MCF 10A (cell line): ENCODE measurements around the gene MAPT. TPM values are rescaled to one million over a fixed set of nuclear protein-coding genes. Genes with fewer than 3 reads are reported as not detected.

Experiments used
- BruUV-seq: library from RNA; stranded (reverse); fragments of 400-500 nt; replicated peaks from 2 replicates; lab custom pipeline; 2021; lab: Mats Ljungman, UMichigan
- CTCF ChIA-PET: fragments of 300-600 bp; sonication (Branson Sonifier 250); formaldehyde crosslinking; extraction: SDS; loops from one replicate; lab custom pipeline; 2021; ENCODE audit warnings: antibody characterized with exemption, inconsistent platforms; lab: Yijun Ruan, JAX
- POLR2A ChIA-PET: fragments of 300-600, 350-650 bp; sonication (Branson Sonifier 250); formaldehyde crosslinking; extraction: SDS; loops from one replicate; lab custom pipeline; 2020; ENCODE audit warnings: antibody characterized with exemption, inconsistent platforms; lab: Yijun Ruan, JAX
- DNase-seq: peaks from one replicate; pipeline ENCODE4 v3.0.0-alpha.2; 2018; ENCODE audit not compliant: unreplicated experiment
- H3K27ac Mint-ChIP-seq: one replicate; pipeline ENCODE4 v1.8.0; 2022; ENCODE audit warnings: mild to moderate bottlenecking, low read depth, mixed read lengths; ENCODE audit not compliant: unreplicated experiment
- H3K27me3 Mint-ChIP-seq: one replicate; pipeline ENCODE4 v1.8.0; 2022; ENCODE audit warnings: mixed read lengths; ENCODE audit not compliant: insufficient read depth, unreplicated experiment
- H3K36me3 Mint-ChIP-seq: one replicate; pipeline ENCODE4 v1.8.0; 2022; ENCODE audit warnings: mild to moderate bottlenecking, moderate library complexity, mixed read lengths; ENCODE audit not compliant: insufficient read depth, unreplicated experiment
- H3K4me1 Mint-ChIP-seq: one replicate; pipeline ENCODE4 v1.8.0; 2022; ENCODE audit warnings: mixed read lengths; ENCODE audit not compliant: insufficient read depth, unreplicated experiment
- H3K4me3 Mint-ChIP-seq: one replicate; pipeline ENCODE4 v1.8.0; 2022; ENCODE audit warnings: mild to moderate bottlenecking, moderate library complexity, mixed read lengths; ENCODE audit not compliant: unreplicated experiment
- H3K9me3 Mint-ChIP-seq: one replicate; pipeline ENCODE4 v1.8.0; 2022; ENCODE audit warnings: mixed read lengths; ENCODE audit not compliant: unreplicated experiment
- CTCF ChIP-seq: fragments of 200-600 bp; IDR thresholded peaks from one replicate; pipeline ENCODE4 v1.8.0; 2022; ENCODE audit warnings: antibody characterized with exemption, mild to moderate bottlenecking; ENCODE audit not compliant: unreplicated experiment
- intact Hi-C: fragments of 100-400 bp; cut with micrococcal nuclease; formaldehyde crosslinking; loops from 2 replicates; pipeline ENCODE4 v1.14.1; 2022
- total RNA-seq: library from RNA; stranded (reverse); gene quantifications from 2 replicates; pipeline ENCODE4 v1.2.3, GENCODE V29; 2022

The MAPT gene
- total RNA-seq, 1 experiment from 2014 or later = 0.42 TPM

GRCh38 chr17:45848405-45848804, 45.9 kb upstream of the MAPT start:
- H3K27ac Mint-ChIP-seq = no peak overlapping the region

DNA sequence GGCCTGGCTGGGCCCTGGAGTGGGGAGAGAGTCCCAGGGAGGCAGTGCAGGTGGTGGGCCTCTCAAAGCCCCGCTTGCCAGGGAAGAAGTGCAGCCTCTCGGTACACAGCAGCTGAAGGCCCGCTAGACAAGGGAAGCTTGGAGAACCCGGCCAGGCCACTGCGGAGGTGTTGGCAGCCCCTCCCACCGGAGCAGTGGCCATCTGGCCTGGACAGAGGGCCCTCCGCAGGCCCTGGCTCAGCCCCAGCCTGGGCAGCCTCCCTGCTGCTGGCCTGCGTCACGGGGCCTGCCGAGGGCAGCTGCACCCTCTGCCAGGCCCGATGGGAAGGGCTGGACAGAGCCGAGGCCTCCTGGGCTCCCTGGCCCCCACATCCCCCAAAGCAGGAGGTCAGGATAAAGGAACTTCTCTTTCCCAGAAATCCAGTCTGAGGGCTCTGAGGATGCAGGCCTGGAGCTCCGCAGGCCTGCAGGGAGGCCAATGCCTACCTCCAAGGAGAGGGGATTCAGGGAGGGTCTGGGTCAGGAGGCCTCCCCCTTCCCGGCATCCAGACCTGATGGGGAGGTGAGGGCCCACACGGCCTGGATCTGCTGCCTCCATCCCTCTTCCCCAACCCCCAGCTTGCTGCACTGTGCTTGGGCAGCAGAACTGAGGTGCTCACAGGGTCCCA, 45.4 kb upstream of the MAPT start:
- no TSS peak for BruUV-seq
- Mint-ChIP-seq H3K9me3 (no peaks in the 10 kb centered on the region), H3K4me3 (no peak overlapping the region), H3K27ac (no peak overlapping the region), H3K27me3 (peaks cover 23% of the 10 kb centered on the region), H3K36me3 (peaks cover under 1% of the 10 kb centered on the region), H3K4me1 (no peaks in the 10 kb centered on the region)
- POLR2A ChIA-PET = no interaction called here
- intact Hi-C loops = no loop called here
- CTCF ChIA-PET = interaction anchor here (5.2 kb wide), 1 partner anchor 209 kb away, joined by 44 read pairs; no protein-coding TSS in a partner anchor
- DNase-seq = no peak
- no peak for TF ChIP-seq CTCF

More at GRCh38 chr17:45848405-45848804, 45.9 kb upstream of the MAPT start:
- CTCF ChIA-PET = no interaction called here
- Mint-ChIP-seq H3K4me3 (no peak overlapping the region), H3K9me3 (no peaks in the 10 kb centered on the region), H3K27me3 (peaks cover 20% of the 10 kb centered on the region), H3K36me3 (no peaks in the 10 kb centered on the region), H3K4me1 (no peaks in the 10 kb centered on the region)
- DNase-seq = no peak
- intact Hi-C loops = no loop called here
- BruUV-seq = no TSS peak
- no peak for TF ChIP-seq CTCF
- POLR2A ChIA-PET = no interaction called here

GRCh38 chr17:45849536-45849990, 44.8 kb upstream of the MAPT start:
- TF ChIP-seq CTCF = no peak
- POLR2A ChIA-PET = no interaction called here
- DNase-seq = no peak
- H3K36me3 Mint-ChIP-seq = peaks cover 6% of the 10 kb centered on the region
- no TSS peak for BruUV-seq
- CTCF ChIA-PET = interaction anchor here (0.7 to 5.2 kb wide), 2 partner anchors 41 to 209 kb away, joined by 4 to 44 read pairs; no protein-coding TSS in a partner anchor
- H3K27ac Mint-ChIP-seq = no peak overlapping the region
- H3K27me3 Mint-ChIP-seq = peaks cover 28% of the 10 kb centered on the region
- H3K4me1 Mint-ChIP-seq = no peaks in the 10 kb centered on the region
- H3K9me3 Mint-ChIP-seq = no peaks in the 10 kb centered on the region
- H3K4me3 Mint-ChIP-seq = no peak overlapping the region
- intact Hi-C loops = no loop called here

GRCh38 chr17:45850011-45850410, 44.3 kb upstream of the MAPT start:
- Mint-ChIP-seq H3K36me3 (peaks cover 6% of the 10 kb centered on the region), H3K27ac (no peak overlapping the region), H3K4me3 (no peak overlapping the region), H3K4me1 (no peaks in the 10 kb centered on the region), H3K9me3 (no peaks in the 10 kb centered on the region), H3K27me3 (peaks cover 30% of the 10 kb centered on the region)
- DNase-seq = no peak
- no TSS peak for BruUV-seq
- intact Hi-C loops = loop anchor here (5.0 kb wide), 2 partner anchors 423 to 713 kb away; partner anchors contain the start of gene ACBD4
- no peak for TF ChIP-seq CTCF
- CTCF ChIA-PET = interaction anchor here (0.7 to 5.2 kb wide), 2 partner anchors 42 to 210 kb away, joined by 4 to 44 read pairs; no protein-coding TSS in a partner anchor
- POLR2A ChIA-PET = no interaction called here
